AG10803 (cell line): Measurements from ENCODE around the gene SLC46A2.

Source experiments
- DNase-seq: peaks from one replicate; pipeline ENCODE4 v3.0.0; 2010; ENCODE audit warnings: low read depth
- H3K4me3 ChIP-seq: 2 replicates; pipeline ENCODE4 v1.5.1; 2011; ENCODE audit warnings: mild to moderate bottlenecking, low read length, control low read depth
- TF ChIP-seq, protein P1 (sequence below): conservative IDR thresholded peaks from 2 replicates; pipeline ENCODE4 v1.5.1; 2011; ENCODE audit warnings: mild to moderate bottlenecking, low read length, control low read depth, inconsistent platforms

Gene SLC46A2

GRCh38 chr9:112917047-112917986, 26.6 kb upstream of the SLC46A2 start:
- no peak for DNase-seq
- no peak overlapping the region for H3K4me3 ChIP-seq
- TF ChIP-seq, protein P1, sequence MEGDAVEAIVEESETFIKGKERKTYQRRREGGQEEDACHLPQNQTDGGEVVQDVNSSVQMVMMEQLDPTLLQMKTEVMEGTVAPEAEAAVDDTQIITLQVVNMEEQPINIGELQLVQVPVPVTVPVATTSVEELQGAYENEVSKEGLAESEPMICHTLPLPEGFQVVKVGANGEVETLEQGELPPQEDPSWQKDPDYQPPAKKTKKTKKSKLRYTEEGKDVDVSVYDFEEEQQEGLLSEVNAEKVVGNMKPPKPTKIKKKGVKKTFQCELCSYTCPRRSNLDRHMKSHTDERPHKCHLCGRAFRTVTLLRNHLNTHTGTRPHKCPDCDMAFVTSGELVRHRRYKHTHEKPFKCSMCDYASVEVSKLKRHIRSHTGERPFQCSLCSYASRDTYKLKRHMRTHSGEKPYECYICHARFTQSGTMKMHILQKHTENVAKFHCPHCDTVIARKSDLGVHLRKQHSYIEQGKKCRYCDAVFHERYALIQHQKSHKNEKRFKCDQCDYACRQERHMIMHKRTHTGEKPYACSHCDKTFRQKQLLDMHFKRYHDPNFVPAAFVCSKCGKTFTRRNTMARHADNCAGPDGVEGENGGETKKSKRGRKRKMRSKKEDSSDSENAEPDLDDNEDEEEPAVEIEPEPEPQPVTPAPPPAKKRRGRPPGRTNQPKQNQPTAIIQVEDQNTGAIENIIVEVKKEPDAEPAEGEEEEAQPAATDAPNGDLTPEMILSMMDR = no peak

- DNase-seq = no peak
- TF ChIP-seq, protein P1 = no peak
Observed at GRCh38 chr9:112914524-112914923, 23.8 kb upstream of the SLC46A2 start.

DNA sequence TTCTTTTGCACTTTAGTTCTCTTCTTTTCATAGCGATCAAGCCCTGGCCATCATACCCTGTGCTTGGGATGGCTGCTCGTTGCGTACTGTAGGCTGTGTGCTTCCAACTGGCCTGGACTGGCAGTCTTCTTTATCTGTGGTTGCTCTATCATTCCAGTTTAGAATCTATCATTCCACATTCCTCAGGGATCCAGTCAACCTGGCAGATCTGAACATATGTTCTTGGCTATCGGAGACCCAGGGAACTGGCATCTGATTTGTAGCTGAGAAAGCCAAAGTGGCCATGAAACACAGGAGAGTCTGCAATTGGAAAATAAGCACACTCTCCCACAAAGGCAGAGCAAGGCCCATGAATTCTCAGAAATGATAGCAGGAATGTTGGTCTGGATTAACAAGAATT, 22.6 kb upstream of the SLC46A2 start:
- H3K4me3 ChIP-seq = no peak overlapping the region
- no peak for DNase-seq
- TF ChIP-seq, protein P1 = no peak

More at GRCh38 chr9:112914524-112914923, 23.8 kb upstream of the SLC46A2 start:
- no peak overlapping the region for H3K4me3 ChIP-seq

- H3K4me3 ChIP-seq = no peak overlapping the region
- DNase-seq = no peak
- TF ChIP-seq, protein P1 = no peak
Observed at GRCh38 chr9:112912636-112913035, 22.0 kb upstream of the SLC46A2 start.

DNA sequence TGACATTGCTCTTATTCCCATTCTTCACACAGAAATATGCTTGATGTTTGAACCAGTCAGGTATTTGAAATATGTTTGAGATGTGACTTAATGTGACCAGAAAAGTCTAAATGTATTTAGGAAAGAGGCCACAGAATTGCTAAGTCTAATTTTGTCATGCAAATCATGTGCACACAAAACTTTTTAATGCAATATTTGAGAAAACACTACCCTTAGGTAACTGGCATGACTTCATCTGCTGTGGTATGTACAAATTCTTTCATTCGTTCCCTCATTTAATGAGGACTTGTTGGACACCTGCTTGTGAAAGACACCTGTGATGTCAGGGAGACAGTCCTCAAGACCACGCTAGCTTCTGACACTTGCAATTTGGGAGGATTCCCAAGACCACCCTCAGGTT, 21.1 kb upstream of the SLC46A2 start:
- TF ChIP-seq, protein P1 = no peak
- DNase-seq = no peak
- no peak overlapping the region for H3K4me3 ChIP-seq

GRCh38 chr9:112905084-112905483, 14.4 kb upstream of the SLC46A2 start:
- H3K4me3 ChIP-seq = no peak overlapping the region
- TF ChIP-seq, protein P1 = no peak
- no peak for DNase-seq

- no peak for DNase-seq
- H3K4me3 ChIP-seq = no peak overlapping the region
- TF ChIP-seq, protein P1 = no peak
Observed at GRCh38 chr9:112900901-112901300, 10.2 kb upstream of the SLC46A2 start.
